ENCODE results near the gene DCLRE1B.

GRCh38 chr1:113881661-113882060 is 23.5 kb upstream of the DCLRE1B start:
- TF ChIP-seq THRB (CRISPR knock-in tag; conservative IDR thresholded peaks at IDR 0.05) (no peak), ZKSCAN1 (IDR thresholded peaks at IDR 0.05; ENCODE audit: low read depth, low read length) (no peak), HOMEZ (CRISPR knock-in tag; IDR thresholded peaks at IDR 0.05) (no peak), SRSF9 (IDR thresholded peaks at IDR 0.05; ENCODE audit: borderline replicate concordance, low read depth, low read length) (no peak), ARID3A (IDR thresholded peaks at IDR 0.05; ENCODE audit: borderline replicate concordance, low read depth, low read length) (no peak), ZNF785 (CRISPR knock-in tag; IDR thresholded peaks at IDR 0.05) (no peak), BMI1 (IDR thresholded peaks at IDR 0.05; ENCODE audit: low read length) (no peak), ZNF766 (CRISPR knock-in tag; conservative IDR thresholded peaks at IDR 0.05) (no peak), PKNOX1 (IDR thresholded peaks at IDR 0.05) (no peak), FOXM1 (IDR thresholded peaks at IDR 0.05; ENCODE audit: low read depth) (no peak), FOXM1 (CRISPR knock-in tag; IDR thresholded peaks at IDR 0.05; ENCODE audit: low read depth) (no peak), UBTF (IDR thresholded peaks at IDR 0.05; ENCODE audit: borderline replicate concordance in 1 of 2, low read depth in 2 of 2, low read length in 2 of 2) (no peak), CHCHD3 (CRISPR knock-in tag; IDR thresholded peaks at IDR 0.05) (no peak), EGR1 (conservative IDR thresholded peaks at IDR 0.05) (no peak), THAP12 (CRISPR knock-in tag; IDR thresholded peaks at IDR 0.05) (no peak)

Measured in K562 (cell line).